HFF-Myc (cell line): Measurements from ENCODE around the gene STEAP3.

Experiments
- DNase-seq: peaks from one replicate; pipeline ENCODE4 v3.0.0-alpha.2; 2011; ENCODE audit warnings: low read depth; ENCODE audit errors: extremely low read depth
- H3K4me3 ChIP-seq: replicated peaks from 2 replicates; pipeline ENCODE4 v1.5.1; 2011; ENCODE audit warnings: low read depth, mild to moderate bottlenecking, control low read depth, low read length
- TF ChIP-seq, protein P1 (sequence below): IDR thresholded peaks from 2 replicates; pipeline ENCODE4 v1.5.1; 2012; ENCODE audit warnings: mild to moderate bottlenecking, low read depth, low read length, control low read depth; ENCODE audit errors: missing control alignments

The STEAP3 gene

DNA sequence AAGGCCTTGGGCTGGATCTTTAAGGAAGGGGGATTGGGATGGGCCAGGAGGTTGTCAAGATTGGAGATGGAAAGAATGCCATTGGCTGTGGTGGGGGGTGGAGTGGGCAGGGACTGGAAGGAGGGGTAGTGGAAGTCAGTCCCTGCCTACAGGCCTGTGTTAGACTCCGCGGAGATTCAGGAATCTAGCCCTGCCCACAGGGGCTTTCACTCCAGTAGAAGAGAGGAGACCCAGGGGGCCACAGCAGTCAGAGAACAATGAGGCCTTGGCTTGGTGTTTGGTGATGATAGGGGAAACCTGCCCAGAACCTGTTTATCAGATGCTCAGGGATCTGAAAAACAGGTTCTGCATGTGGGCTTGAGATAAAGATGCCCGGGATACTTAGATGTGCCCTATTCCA is 6.1 kb downstream of the STEAP3 start:
- TF ChIP-seq, protein P1, sequence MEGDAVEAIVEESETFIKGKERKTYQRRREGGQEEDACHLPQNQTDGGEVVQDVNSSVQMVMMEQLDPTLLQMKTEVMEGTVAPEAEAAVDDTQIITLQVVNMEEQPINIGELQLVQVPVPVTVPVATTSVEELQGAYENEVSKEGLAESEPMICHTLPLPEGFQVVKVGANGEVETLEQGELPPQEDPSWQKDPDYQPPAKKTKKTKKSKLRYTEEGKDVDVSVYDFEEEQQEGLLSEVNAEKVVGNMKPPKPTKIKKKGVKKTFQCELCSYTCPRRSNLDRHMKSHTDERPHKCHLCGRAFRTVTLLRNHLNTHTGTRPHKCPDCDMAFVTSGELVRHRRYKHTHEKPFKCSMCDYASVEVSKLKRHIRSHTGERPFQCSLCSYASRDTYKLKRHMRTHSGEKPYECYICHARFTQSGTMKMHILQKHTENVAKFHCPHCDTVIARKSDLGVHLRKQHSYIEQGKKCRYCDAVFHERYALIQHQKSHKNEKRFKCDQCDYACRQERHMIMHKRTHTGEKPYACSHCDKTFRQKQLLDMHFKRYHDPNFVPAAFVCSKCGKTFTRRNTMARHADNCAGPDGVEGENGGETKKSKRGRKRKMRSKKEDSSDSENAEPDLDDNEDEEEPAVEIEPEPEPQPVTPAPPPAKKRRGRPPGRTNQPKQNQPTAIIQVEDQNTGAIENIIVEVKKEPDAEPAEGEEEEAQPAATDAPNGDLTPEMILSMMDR = no peak
- no peak for DNase-seq
- no peak overlapping the region for H3K4me3 ChIP-seq

DNA sequence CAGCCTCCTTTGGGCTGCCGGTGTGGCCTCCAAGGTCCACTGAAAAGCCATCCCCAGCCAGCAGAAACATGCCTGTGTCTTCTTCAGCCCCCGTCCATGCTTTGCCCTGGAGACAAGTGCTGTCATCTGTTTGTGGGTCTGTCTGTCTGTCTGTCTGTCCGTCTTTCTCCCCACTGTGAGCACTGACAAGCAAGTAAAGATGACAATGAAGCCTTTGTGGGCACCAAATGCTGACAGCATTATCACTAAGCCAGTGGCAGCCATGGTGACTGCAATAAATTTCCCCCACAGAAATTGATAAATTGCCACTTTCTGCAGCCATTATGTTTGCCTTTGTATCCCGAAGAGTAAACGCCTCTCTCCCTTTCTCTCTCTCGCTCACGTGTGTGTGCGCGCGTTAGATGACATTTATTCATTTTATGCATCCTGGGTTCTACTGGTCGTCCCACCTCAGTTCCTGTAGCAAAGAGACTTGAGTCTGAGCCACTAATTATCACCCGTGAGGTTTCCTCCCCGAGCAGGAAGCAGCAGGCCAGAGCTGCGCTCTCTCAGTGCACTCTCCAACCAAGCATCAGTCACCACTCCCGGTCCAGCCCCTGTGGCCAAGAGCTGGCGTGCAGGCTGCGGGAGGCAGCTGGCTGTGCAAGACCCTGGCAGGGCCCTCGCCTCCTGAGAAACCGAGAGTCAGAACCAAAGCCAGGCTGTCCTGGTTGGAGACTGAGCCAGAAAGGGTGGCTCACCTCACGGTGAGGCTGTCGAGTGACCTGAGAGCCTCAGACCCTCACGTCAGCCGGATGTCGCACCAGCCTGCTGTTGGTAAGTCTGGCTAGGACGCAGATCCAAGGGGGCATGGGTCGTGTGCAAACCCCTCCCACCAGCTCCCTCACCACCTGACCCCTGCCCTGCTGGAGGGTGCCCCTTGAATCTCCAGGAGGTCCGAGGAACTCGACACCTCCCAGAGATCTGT is 6.9 kb downstream of the STEAP3 start:
- TF ChIP-seq, protein P1 = no peak
- H3K4me3 ChIP-seq = no peak overlapping the region
- DNase-seq = no peak

DNA sequence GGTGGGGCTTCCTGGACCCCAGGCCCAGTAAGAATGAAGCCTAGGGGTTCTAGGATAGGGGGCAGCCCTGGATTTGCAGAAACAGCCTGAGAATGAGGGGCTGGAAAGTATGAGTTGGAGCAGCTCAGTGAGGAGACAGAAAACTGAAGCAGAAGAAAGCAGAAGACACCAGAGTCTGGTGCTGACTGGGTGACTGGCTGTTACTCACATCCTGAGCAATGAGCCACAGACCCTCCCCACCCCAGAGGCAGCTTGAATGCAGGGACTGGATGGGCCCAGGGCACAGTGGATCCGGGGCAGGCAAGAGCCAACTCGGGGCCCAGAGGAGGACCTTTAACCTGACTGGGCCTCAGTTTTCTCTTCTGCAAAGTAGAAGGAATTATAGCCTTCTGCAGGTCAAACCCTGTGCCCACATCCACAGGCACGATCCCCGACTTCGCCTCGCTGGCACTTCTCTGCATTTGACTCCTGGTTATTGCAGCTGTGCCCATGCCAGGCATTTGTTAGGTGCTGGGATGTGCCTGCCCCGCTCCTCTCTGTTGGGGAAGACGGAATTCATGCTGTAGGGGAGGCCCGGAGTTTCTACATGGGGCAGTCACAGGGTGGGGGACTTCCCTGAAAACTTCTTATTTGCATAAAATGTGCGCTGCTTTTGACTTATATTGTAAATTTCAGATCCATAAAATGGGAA is 8.5 kb downstream of the STEAP3 start:
- DNase-seq = no peak
- no peak overlapping the region for H3K4me3 ChIP-seq
- TF ChIP-seq, protein P1 = no peak

DNA sequence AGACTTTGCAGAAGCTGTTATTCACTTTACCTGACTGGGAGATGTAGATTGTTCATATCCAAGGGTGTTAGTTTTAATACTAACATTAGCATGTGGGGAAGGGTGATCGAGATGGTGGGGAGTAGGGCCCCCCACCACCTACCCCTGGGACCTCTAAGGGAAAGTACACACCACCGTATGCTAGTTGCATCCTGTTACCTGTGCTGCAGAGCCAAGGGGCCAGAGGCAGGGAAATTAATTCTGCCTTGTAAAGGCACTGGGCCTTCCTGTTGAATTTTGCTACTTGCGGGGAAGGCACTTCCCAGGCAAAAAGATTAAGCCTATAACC is 9.0 kb downstream of the STEAP3 start:
- H3K4me3 ChIP-seq = no peak overlapping the region
- TF ChIP-seq, protein P1 = no peak
- no peak for DNase-seq

DNA sequence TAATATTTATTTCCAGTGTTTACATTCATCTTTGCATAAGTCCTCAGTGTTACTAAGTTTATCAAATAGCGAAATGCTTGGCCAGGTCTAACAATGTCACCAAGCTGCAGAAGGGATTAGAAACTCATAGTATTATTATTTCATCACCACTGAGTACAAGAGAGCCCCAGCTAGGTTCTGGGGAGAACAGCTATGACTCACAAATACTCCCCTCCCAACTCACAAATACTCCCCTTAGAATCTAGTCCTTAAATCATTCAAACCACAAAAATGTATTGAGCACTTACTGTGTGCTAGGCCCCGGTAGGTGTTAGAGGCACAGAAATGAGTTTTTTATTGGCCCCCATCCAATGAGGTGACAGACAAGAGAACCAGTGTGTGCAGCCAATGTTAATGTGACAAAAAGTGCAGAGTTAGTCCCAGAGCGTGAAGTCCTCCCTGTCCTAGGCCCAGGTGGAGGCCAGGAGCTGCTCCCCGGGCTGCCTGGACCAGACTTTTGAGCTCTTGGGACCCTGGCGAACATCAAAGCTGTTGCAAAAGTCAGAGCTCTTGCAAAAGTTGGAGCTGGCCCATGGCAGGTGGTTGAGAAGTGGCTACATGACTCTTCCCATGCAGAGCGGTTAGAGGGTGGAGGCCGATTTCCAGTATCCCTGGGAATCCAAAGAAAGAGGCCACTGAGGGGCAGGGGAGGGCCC is 9.8 kb downstream of the STEAP3 start:
- TF ChIP-seq, protein P1 = no peak
- no peak overlapping the region for H3K4me3 ChIP-seq
- no peak for DNase-seq

DNA sequence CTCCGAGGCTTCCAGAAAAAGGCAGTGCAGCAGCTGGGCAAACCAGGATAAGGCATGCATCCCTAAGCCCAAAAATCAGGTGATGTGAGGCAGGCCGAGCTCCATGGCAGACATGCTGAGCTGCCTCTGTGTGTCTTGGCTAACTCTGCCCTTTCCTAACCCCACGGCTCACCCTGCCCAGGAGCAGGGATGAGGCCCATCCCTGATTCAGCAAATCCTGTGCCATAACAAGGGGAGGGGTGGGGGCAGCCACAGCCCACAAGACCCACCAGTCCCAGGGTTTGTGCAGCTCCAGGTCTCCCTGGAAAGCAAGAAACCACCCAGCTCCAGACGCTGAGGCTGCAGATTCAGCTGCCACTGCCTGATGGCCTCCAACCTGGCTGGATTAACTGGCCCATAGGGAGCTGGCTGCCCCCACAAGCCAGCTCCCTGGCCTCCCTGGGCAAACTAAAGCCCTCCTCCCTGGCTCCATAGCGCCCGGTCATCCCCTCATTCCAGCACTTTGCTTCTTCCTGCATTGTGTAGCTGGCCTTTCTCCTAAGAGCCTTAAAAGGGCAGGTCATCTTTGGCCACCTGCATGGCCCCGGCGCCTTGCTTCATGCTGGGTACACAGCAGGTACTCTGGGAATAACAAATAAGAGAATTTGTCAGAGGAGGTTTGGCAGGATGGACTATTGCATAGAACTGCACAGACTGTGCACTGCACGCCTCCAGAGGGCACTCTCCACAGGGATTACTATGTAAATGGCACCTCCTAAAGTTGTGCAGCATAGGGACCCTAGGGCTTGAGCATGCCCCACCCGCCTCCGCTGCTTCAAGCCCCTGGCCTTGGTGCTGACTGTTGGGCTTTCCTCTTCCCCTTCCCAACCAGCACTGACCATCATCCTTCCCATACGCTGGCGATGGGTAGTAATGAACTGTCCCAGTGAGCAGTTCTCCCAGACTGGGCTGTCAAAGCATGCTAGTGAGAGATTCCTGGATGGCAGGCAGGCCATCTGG is 10.7 kb downstream of the STEAP3 start:
- TF ChIP-seq, protein P1 = peak; percentile 51
- DNase-seq = no peak

More for the DNA sequence above, 10.7 kb downstream of the STEAP3 start:
- no peak overlapping the region for H3K4me3 ChIP-seq
